ENCODE results near the gene TXNRD2.

- TF ChIP-seq TAF1 (IDR thresholded peaks at IDR 0.05; ENCODE audit: low read depth) = no peak
- no peak for TF ChIP-seq USF1 (IDR thresholded peaks at IDR 0.05)
- no peak for TF ChIP-seq REST (IDR thresholded peaks at IDR 0.05; ENCODE audit: low read depth)
- TF ChIP-seq NFIC (IDR thresholded peaks at IDR 0.05) = no peak
- TF ChIP-seq MAX (IDR thresholded peaks at IDR 0.05) = no peak
- TF ChIP-seq ZBTB7A (IDR thresholded peaks at IDR 0.05; ENCODE audit: low read depth) = no peak
Observed at GRCh38 chr22:19868333-19868732, 73.3 kb downstream of the TXNRD2 start.

Data from Ishikawa (cell line).